ENCODE measurements around the gene CDH12. TPM values are rescaled to one million over a fixed set of nuclear protein-coding genes. Genes with fewer than 3 reads are reported as not detected.

Gene CDH12
- total RNA-seq, 2 donors from 2014 or later = not detected

DNA sequence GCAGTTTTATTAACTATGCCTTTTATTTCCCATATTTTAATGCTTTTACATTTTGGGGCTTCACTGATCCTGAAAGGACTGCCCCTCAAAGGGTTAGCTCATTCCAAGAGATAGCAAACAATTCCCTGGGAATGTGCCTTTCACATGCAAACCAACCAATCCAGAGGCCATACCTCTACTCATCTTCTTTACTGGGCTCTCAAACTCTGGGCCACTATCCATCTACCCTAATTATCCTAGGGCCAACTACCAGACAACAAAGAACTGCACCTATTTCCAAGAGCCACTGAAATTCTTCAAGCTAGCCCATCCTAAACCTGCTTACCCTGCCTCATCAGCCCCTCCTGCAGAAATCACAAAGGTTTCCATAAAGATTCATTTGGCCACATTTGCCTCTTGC is 364.7 kb downstream of the CDH12 start:
- Histone ChIP-seq H3K27ac (no peak overlapping the region), H3K36me3 (no peaks in the 10 kb centered on the region), H3K27me3 (no peaks in the 10 kb centered on the region), H3K4me3 (no peak overlapping the region), H3K9me3 (no peaks in the 10 kb centered on the region), H3K4me1 (no peaks in the 10 kb centered on the region)
- TF ChIP-seq, protein P1, sequence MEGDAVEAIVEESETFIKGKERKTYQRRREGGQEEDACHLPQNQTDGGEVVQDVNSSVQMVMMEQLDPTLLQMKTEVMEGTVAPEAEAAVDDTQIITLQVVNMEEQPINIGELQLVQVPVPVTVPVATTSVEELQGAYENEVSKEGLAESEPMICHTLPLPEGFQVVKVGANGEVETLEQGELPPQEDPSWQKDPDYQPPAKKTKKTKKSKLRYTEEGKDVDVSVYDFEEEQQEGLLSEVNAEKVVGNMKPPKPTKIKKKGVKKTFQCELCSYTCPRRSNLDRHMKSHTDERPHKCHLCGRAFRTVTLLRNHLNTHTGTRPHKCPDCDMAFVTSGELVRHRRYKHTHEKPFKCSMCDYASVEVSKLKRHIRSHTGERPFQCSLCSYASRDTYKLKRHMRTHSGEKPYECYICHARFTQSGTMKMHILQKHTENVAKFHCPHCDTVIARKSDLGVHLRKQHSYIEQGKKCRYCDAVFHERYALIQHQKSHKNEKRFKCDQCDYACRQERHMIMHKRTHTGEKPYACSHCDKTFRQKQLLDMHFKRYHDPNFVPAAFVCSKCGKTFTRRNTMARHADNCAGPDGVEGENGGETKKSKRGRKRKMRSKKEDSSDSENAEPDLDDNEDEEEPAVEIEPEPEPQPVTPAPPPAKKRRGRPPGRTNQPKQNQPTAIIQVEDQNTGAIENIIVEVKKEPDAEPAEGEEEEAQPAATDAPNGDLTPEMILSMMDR (IDR thresholded peaks at IDR 0.05) = no peak
- DNase-seq (ENCODE audit: low spot score) = no peak

DNA sequence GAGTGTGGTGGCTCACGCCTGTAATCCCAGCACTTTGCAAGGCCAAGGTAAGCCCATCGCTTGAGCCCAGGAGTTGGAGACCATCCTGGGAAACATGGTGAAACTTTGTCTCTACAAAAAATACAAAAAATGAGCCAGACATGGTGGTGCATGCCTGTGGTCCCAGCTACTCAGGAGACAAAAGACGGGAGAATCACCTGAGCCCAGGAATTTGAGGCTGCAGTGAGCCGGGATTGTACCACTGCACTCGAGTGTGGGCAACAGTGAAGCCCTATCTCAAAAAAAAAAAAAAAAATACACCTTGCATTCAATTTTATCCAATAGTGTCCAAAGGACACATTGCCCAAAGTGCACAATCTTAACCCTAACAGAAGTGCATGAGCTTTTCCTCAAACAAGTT is 372.8 kb downstream of the CDH12 start:
- Histone ChIP-seq H3K4me1 (no peaks in the 10 kb centered on the region), H3K36me3 (no peaks in the 10 kb centered on the region), H3K27ac (no peak overlapping the region), H3K27me3 (no peaks in the 10 kb centered on the region), H3K4me3 (no peak overlapping the region), H3K9me3 (no peaks in the 10 kb centered on the region)
- TF ChIP-seq, protein P1 (IDR thresholded peaks at IDR 0.05) = no peak
- DNase-seq (ENCODE audit: low spot score) = no peak

DNA sequence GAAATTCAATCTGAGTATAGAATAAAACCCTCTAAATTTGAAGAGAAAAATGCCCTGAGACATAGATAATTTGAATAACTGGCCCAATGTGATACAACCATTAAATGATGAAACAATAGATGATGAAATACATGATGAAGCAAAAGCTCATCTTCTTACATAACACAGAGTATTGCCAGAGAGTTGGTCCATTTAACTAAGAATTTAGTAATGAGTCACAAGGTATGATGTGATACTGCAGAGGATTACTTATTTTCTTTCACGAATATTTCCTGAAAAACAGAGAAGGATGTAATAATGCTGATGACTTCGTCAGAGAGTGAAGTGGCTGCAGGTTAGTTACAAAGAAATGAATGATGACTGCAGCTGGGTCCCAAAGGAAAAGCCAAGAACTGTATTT is 379.3 kb downstream of the CDH12 start:
- Histone ChIP-seq H3K27me3 (no peaks in the 10 kb centered on the region), H3K27ac (no peak overlapping the region), H3K36me3 (no peaks in the 10 kb centered on the region), H3K9me3 (no peaks in the 10 kb centered on the region), H3K4me1 (no peaks in the 10 kb centered on the region), H3K4me3 (no peak overlapping the region)
- TF ChIP-seq, protein P1 (IDR thresholded peaks at IDR 0.05) = no peak
- no peak for DNase-seq (ENCODE audit: low spot score)

DNA sequence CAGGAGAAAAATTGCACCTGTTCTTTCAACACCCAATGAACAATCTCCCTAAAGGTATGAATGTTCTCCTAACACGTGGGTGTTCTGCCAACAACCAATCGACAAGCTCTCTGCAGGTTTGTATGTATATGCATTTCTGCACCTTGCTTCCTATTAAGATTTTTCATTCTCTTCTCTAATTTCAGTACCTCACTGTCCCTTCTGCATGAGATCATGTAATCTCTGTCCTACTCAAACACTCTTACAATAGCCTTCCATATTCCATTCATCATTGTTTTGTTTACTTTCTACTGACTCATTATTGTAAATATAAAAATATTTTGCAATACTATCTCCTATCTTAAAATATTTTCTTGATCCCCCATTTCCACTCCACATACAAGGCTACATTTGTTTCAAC is 382.0 kb downstream of the CDH12 start:
- TF ChIP-seq, protein P1 (IDR thresholded peaks at IDR 0.05) = no peak
- Histone ChIP-seq H3K27me3 (no peaks in the 10 kb centered on the region), H3K9me3 (no peaks in the 10 kb centered on the region), H3K36me3 (no peaks in the 10 kb centered on the region), H3K4me1 (no peaks in the 10 kb centered on the region), H3K4me3 (no peak overlapping the region), H3K27ac (no peak overlapping the region)
- DNase-seq (ENCODE audit: low spot score) = no peak

DNA sequence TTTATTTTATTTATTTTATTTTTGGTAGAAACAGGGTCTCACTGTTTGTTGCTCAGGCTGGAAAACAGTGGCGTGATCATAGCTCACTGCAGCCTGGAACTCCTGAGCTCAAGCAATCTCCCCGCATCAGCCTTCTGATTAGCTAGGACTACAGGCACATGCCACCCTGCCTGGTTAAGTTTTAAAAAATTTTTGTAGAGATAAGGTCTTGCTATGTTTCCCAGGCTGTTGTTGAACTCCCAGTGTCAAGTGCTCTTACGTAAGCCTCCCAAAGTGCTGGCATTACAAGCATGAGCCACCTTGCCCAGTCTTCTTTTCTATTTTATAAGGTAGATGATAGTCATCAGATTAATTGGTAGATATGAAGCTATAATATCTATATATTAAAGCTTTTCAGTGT is 382.7 kb downstream of the CDH12 start:
- Histone ChIP-seq H3K27ac (no peak overlapping the region), H3K27me3 (no peaks in the 10 kb centered on the region), H3K36me3 (no peaks in the 10 kb centered on the region), H3K4me3 (no peak overlapping the region), H3K4me1 (no peaks in the 10 kb centered on the region), H3K9me3 (no peaks in the 10 kb centered on the region)
- DNase-seq (ENCODE audit: low spot score) = no peak
- TF ChIP-seq, protein P1 (IDR thresholded peaks at IDR 0.05) = no peak

DNA sequence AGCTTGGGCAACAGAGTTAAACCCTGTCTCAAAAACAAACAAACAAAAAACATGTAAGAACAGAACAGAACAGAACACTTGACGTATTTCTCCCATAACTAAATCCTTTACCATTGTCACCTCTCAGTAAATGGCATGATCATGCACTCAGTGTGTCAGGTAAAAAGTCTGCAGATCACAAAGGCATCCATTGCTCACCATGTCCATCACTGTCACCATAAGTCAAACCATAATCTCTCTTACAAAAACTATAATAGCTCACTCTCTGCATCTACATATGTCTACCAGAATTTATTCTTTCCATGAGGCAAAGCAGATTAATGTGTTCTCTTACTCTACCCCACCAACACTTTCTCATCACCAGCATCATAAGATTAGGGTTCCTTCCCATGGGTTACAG is 387.5 kb downstream of the CDH12 start:
- Histone ChIP-seq H3K9me3 (no peaks in the 10 kb centered on the region), H3K4me1 (no peaks in the 10 kb centered on the region), H3K36me3 (no peaks in the 10 kb centered on the region), H3K4me3 (no peak overlapping the region), H3K27ac (no peak overlapping the region), H3K27me3 (no peaks in the 10 kb centered on the region)
- DNase-seq (ENCODE audit: low spot score) = no peak
- TF ChIP-seq, protein P1 (IDR thresholded peaks at IDR 0.05) = no peak
